HG03066 (cell line): ENCODE measurements around the gene IFRD1.
A peak's percentile ranks its signal among the peaks of the same experiment; 100 is the strongest.

ENCODE experiments used
- ATAC-seq: cut with Tn5 transposase; IDR thresholded peaks from one replicate; pipeline ENCODE4 v1.9.1; 2021; ENCODE audit warnings: low read depth; ENCODE audit not compliant: unreplicated experiment

Gene IFRD1

GRCh38 chr7:112484671-112485167 lies 34.5 kb downstream of the IFRD1 start:
- ATAC-seq, result no peak

GRCh38 chr7:112485766-112486165 lies 35.5 kb downstream of the IFRD1 start:
- ATAC-seq, result no peak

GRCh38 chr7:112487457-112488263 lies 37.4 kb downstream of the IFRD1 start:
- ATAC-seq, result no peak

GRCh38 chr7:112488264-112488552 lies 37.9 kb downstream of the IFRD1 start:
- no peak for ATAC-seq

GRCh38 chr7:112492186-112492585 lies 41.9 kb downstream of the IFRD1 start:
- no peak for ATAC-seq

GRCh38 chr7:112494656-112495055 lies 44.4 kb downstream of the IFRD1 start:
- ATAC-seq, result no peak

GRCh38 chr7:112495156-112495788 lies 45.0 kb downstream of the IFRD1 start:
- ATAC-seq, result no peak

GRCh38 chr7:112495810-112496462 lies 45.7 kb downstream of the IFRD1 start:
- peak; percentile 56 for ATAC-seq

- ATAC-seq, result peak; percentile 68
Observed at GRCh38 chr7:112497481-112497880, 47.2 kb downstream of the IFRD1 start.

- ATAC-seq, result no peak
Observed at GRCh38 chr7:112500619-112501018, 50.4 kb downstream of the IFRD1 start.

- no peak for ATAC-seq
Observed at GRCh38 chr7:112501801-112502503, 51.7 kb downstream of the IFRD1 start.

GRCh38 chr7:112502700-112503099 lies 52.4 kb downstream of the IFRD1 start:
- ATAC-seq, result no peak

- no peak for ATAC-seq
Observed at GRCh38 chr7:112503361-112503972, 53.2 kb downstream of the IFRD1 start.

GRCh38 chr7:112504093-112504695 lies 53.9 kb downstream of the IFRD1 start:
- no peak for ATAC-seq

- ATAC-seq, result no peak
Observed at GRCh38 chr7:112505495-112505894, 55.2 kb downstream of the IFRD1 start.

- ATAC-seq, result no peak
Observed at GRCh38 chr7:112508404-112508803, 58.1 kb downstream of the IFRD1 start.

- ATAC-seq, result no peak
Observed at GRCh38 chr7:112509402-112509801, 59.1 kb downstream of the IFRD1 start.

GRCh38 chr7:112510001-112510742 lies 59.9 kb downstream of the IFRD1 start:
- peak; percentile 46 for ATAC-seq

- no peak for ATAC-seq
Observed at GRCh38 chr7:112510743-112511110, 60.5 kb downstream of the IFRD1 start.
